Activated CD4-positive, CD25-positive, alpha-beta regulatory T cell treated with anti-CD3 and anti-CD28 coated beads, Interleukin-2, amount 50 U/mL, for 16 hours (primary cell): ENCODE data around the gene C11orf91.
"Not testable (repeated sequence)": the region's sequence is repeated elsewhere in the genome, so short reads cannot be mapped to it uniquely, and the experiment has no call there.

Experiments used
- DNase-seq: peaks from one replicate; pipeline ENCODE4 v3.0.0-alpha.2; 2020; ENCODE audit warnings: low read depth, low spot score

C11orf91 gene

GRCh38 chr11:33700502-33701271 is at the start of gene C11orf91:
Gene C11orf91, minus strand, starts transcription at chr11:33700826. Its CDS starts 86 bp downstream, at chr11:33700740.
- peak; percentile 80 for DNase-seq

GRCh38 chr11:33747979-33748378 is 47.4 kb upstream of the C11orf91 start:
- DNase-seq = no peak

GRCh38 chr11:33743291-33743690 is 42.7 kb upstream of the C11orf91 start:
- DNase-seq = no peak

GRCh38 chr11:33742249-33742851 is 41.7 kb upstream of the C11orf91 start:
- DNase-seq = no peak

GRCh38 chr11:33741806-33742205 is 41.2 kb upstream of the C11orf91 start:
- DNase-seq = no peak

GRCh38 chr11:33737362-33737821 is 36.8 kb upstream of the C11orf91 start:
- DNase-seq = no peak

GRCh38 chr11:33736148-33736812 is 35.7 kb upstream of the C11orf91 start, which contains the start of gene CD59:
Gene CD59, minus strand, starts transcription at chr11:33736423. Its CDS starts 13,978 bp downstream, at chr11:33722445.
- DNase-seq = peak; percentile 68

- no peak for DNase-seq
These were observed 34.9 kb upstream of the C11orf91 start for GRCh38 chr11:33735271-33736147.

- DNase-seq = no peak
These were observed 34.0 kb upstream of the C11orf91 start for GRCh38 chr11:33734441-33735270.

- no peak for DNase-seq
These were observed 33.4 kb upstream of the C11orf91 start for GRCh38 chr11:33733980-33734379.

- DNase-seq = no peak
These were observed 31.3 kb upstream of the C11orf91 start for GRCh38 chr11:33731723-33732531.

- no peak for DNase-seq
These were observed 30.1 kb upstream of the C11orf91 start for GRCh38 chr11:33730716-33731115.

- DNase-seq = not testable (repeated sequence)
These were observed 28.5 kb upstream of the C11orf91 start for GRCh38 chr11:33729072-33729664.

- DNase-seq = not testable (repeated sequence)
These were observed 26.9 kb upstream of the C11orf91 start for GRCh38 chr11:33727539-33727938.

GRCh38 chr11:33725496-33725895 is 24.9 kb upstream of the C11orf91 start:
- no peak for DNase-seq

GRCh38 chr11:33724644-33725035 is 24.0 kb upstream of the C11orf91 start:
- DNase-seq = no peak

- DNase-seq = no peak
These were observed 22.7 kb upstream of the C11orf91 start for GRCh38 chr11:33723238-33723881.

- no peak for DNase-seq
These were observed 22.1 kb upstream of the C11orf91 start for GRCh38 chr11:33722590-33723234.
